HG03196 (cell line): ENCODE data around the gene LPCAT2.

Source experiments
- ATAC-seq: cut with Tn5 transposase; IDR thresholded peaks from one replicate; pipeline ENCODE4 v1.9.1; 2021; ENCODE audit not compliant: unreplicated experiment

The LPCAT2 gene

DNA sequence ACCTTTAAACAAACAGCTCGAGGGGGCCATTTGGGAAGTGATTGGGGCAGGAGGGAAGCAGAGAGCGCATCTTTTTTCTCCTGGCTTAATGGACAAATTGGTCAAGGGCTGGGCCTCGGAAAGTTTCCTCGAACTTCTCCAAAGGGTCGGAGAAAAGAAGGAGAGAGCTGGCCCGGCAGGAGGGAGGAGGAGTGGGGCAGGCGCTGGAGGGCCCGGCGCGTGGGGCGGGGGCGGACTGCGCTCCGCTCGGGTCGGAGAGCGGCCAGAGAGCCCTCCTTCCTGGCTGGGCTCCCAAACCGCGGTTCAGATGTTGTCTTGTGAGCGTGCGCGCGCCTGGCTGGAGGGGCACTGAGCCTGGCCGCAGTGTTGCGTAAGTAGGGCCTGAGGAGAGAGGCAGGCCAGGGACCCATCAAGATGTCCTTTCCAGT, 28.6 kb upstream of the LPCAT2 start:
- no peak for ATAC-seq

DNA sequence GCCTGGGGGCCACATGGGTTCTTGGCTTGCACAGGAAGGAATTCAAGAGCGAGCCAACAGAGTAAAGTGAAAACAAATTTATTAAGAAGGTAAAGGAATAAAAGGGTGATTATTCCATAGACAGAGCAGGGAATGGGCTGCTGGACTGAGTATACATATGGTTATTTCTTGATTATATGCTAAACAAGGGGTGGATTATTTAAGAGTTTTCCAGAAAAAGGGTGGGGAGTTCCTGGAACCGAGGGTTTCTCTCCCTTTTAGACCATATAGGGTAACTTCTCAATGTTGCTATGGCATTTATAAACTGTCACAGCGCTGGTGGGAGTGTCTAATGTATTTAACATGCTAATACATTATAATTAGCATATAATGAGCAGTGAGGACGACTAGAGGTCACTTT, 27.8 kb upstream of the LPCAT2 start:
- no peak for ATAC-seq

- no peak for ATAC-seq
Measured at GRCh38 chr16:55482056-55482455, 26.8 kb upstream of the LPCAT2 start.

DNA sequence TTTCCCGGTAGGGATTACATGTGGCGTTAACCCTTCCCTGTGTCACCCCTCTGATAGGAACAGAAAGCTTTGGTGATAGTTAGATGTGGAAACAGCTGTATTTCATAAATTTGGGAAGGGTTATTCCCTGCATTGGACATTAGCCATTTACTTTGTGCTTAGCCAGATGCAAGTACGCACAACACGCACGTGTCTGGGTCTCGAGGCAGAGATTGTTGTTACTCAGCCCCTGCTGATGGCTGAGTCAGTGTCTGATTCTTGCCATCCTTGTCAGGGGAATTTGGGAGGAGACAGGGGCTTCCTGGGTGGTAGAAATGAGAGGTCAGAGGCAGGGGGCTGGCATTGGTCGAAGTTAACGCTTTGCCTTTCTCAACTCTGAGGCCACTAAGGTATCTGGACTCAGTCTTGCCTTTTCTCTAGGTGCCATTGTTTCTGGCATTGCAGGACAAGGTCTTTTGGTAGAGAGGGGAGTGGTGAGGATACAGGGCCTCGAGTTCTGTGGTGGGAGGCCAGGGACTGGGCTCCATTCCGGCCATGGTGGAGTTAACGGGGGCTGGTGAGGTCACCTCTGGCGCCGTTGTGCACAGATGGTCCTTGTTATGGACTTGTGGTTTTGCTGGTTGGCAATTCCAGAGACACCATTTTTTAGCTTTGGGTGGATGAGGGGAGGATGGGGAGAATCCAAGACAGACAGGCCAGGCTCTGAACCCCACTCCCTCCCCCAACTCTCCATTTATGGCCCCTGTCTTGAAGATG, 21.6 kb upstream of the LPCAT2 start:
- ATAC-seq: no peak

- ATAC-seq: no peak
Measured at GRCh38 chr16:55488306-55488705, 20.6 kb upstream of the LPCAT2 start.

DNA sequence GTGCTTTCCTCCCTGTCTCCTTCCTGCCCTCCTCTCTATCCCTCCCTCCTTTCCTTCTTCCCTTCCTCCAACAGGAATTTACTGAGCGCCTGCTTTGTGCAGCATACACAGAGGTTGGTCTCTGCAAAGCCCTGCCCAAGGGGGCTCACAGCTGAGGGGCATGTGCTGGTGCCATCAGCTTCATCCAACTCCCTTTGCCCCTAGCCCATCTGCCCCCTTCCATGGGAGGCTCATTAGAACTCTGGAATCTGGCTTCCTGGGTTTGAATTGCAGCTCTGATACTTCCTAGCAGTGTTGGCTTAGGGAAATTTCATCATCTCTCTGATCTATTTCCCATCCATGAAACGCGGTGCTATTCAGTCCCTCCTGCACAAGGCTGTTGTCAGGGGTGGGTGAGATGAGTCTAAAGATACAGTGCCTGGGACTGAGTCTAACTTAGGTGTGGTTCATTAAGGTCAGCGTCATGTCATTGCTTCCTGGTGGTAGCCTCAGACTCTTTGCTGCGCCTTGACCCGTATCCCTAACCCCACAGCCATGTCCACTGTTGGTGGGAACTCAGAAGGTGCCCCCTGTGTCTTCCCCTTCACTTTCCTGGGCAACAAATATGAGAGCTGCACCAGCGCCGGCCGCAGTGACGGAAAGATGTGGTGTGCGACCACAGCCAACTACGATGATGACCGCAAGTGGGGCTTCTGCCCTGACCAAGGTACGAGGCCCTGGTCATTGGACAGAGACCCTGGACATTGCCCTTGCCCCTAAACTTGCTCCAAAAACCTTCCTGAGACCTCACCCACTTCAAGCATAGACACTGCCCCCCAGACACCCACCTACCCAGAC, 19.5 kb upstream of the LPCAT2 start:
- no peak for ATAC-seq

DNA sequence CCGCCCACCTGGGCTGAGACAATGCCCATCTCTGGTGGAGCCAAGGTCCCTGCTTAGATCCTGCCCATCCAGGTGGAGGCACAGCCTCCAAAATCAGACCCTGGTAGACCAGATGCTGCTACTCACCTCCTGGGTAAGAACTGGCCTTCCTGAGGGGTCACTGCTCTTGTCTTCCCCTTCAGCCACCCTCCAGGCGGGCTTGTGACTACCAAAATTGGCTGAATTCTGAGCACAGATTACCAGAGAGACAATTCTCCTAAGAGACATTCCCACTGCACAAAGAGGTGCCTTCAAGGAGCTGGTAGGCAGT, 19.0 kb upstream of the LPCAT2 start:
- no peak for ATAC-seq

GRCh38 chr16:55490301-55490700, 18.6 kb upstream of the LPCAT2 start:
- no peak for ATAC-seq

- ATAC-seq: no peak
Measured at GRCh38 chr16:55491691-55492090, 17.2 kb upstream of the LPCAT2 start.

DNA sequence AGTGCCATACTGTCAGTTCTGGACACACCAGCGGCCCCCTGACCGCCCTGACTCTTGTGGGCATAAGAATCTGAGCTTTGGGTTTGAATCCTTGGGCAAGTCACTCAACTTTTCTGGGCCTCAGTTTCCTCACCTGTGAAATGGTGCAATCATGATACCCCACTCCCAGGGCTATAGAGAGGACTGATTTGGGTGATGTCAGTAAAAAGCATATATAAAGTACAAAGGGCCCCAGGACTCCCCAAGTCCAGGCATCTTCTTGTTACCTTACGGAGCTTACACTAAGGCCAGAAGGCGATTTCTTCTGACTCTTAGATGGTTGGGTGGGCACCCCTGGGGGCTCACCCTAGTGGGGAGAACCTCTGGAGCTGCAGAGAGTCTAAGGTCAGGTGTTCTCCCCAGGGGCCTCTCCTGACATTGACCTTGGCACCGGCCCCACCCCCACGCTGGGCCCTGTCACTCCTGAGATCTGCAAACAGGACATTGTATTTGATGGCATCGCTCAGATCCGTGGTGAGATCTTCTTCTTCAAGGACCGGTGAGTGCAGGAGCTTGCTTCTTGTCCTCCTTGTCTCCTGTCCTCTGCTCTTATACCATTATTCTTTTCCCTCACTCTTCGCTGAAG, 16.0 kb upstream of the LPCAT2 start:
- ATAC-seq: no peak

GRCh38 chr16:55494994-55495421, 13.9 kb upstream of the LPCAT2 start:
- ATAC-seq: no peak

- ATAC-seq: no peak
Measured at GRCh38 chr16:55495616-55496289, 13.1 kb upstream of the LPCAT2 start.

- ATAC-seq: no peak
Measured at GRCh38 chr16:55496509-55497145, 12.2 kb upstream of the LPCAT2 start.

DNA sequence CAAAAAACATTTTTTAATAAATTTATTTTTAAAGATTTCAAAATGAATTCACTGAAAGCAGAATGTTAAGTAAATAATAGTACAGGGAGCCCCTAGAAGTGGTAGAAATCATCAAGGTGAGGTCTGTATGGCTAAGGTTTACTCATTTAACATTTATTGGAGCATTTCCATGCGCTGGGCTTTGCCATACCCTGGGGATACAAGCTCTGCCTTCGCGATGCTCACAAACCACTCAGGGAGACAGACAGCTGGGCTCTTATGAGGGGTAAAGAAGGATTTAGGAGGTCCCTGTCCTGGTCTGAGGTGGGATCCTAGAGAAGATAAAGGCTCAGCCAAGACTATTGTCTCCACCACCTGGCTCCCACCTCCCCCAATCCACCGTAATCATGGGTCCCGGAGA, 11.3 kb upstream of the LPCAT2 start:
- ATAC-seq: no peak

DNA sequence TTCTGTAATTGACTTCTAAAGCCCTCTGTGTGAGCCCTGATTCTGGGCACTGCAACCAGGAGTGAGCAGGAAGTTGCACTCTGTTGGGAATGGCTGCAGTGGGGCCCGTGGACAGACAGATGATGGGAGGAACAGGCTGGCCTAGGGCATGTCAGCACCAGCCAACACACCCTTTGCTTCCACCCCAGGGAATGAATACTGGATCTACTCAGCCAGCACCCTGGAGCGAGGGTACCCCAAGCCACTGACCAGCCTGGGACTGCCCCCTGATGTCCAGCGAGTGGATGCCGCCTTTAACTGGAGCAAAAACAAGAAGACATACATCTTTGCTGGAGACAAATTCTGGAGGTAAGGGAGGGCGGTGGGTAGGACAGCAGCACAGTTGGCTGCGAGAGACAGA, 10.8 kb upstream of the LPCAT2 start:
- no peak for ATAC-seq

DNA sequence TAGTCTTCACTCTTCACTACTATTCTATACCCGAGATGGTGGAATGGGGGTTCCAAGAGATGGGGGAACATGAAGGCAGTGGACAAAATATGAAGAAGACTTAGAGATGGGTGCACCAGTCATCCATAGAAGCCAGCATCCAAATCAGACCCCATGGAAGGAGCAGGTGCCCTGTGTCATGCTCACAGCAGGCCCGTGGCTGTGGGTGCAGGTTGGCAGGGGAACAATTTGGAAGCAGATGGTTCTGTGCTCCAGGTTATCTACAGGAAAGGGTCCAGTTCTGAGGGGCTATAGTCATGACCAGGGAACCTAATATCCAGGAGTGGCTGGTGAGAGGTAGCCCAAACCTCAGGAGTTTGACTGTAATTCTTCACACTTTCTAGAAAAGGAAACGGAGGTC, 9.6 kb upstream of the LPCAT2 start:
- ATAC-seq: no peak

- ATAC-seq: no peak
Measured at GRCh38 chr16:55499951-55500529, 8.8 kb upstream of the LPCAT2 start.

DNA sequence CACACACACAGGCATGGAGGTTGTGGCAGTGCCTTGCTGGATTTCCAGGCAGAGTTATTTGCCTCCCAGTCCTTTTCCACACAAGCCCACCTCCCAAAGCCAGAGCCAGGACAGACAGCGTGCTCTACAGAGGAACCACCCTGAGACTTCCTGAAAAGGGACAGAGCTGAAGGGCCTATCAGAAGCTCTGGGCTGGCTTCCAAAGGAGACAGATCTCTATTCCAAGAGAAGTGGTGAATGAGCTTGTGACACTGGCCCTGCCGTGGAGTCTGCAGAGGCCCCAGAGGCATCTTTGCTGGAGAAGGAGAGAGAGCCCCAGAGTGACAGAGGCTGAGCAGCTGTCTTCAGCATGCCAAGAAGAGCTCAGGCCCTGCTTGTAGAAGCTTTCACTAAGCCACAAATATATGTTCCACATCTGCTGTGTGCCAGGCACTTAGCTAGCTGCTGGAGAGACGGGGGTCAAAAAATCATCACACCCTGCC, 8.3 kb upstream of the LPCAT2 start:
- no peak for ATAC-seq

DNA sequence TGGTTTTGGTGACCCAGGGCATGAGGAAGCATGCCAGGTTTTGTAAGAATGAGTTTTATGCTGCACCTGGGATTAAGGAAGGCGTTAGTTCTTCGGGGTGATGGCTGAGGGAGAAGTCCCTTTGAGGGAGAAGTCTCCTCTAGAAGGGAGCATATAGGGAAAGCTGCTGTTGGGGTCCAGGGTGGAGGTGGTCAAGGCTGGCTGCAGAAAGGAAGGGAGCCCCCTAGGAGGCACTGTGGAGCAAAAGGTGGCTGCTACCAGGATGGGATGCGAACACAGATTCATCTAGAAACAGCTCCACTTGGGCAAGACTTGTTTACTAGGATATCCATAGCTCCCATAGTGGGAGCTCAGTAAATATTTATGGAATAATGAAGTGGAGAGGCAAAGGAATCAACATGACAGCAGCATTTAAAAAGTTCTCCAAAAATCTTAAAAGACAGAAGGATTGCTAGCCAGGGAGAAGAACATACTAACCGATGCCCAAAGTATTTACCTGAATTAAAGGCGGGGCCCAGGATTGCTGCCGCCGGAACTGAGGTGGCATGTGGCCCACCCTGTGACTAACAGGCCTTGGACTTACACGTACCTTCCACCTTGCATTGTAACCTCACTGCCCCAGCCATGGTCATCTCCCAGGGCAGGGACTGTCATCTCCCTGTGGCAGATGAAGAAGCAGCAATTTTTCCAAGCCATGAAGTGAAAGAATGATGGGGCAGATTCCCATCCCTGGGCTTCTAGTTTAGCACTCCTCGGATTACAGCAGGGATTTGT, 7.1 kb upstream of the LPCAT2 start:
- ATAC-seq: no peak
